IMR-90 (cell line): Measurements from ENCODE around the gene DYRK2. TPM values are rescaled to one million over a fixed set of nuclear protein-coding genes. Genes with fewer than 3 reads are reported as not detected.

Experiments used
- ATAC-seq: fragments of 200-7000 bp; cut with Tn5 transposase; 2 replicates; pipeline ENCODE4 v1.9.1; 2020; ENCODE audit warnings: low read depth, mild to moderate bottlenecking, moderate library complexity
- BruUV-seq: library from RNA; stranded (reverse); fragments of 400-500 nt; replicated peaks from 2 replicates; lab custom pipeline; 2021; lab: Mats Ljungman, UMichigan
- CTCF ChIA-PET: fragments of 300-600 bp; formaldehyde crosslinking; extraction: SDS; loops from one replicate; lab custom pipeline; 2021; ENCODE audit warnings: antibody characterized with exemption; lab: Yijun Ruan, JAX
- POLR2A ChIA-PET: fragments of 300-600 bp; sonication (Branson Sonifier 250); formaldehyde crosslinking; loops from one replicate; lab custom pipeline; 2022; ENCODE audit warnings: antibody characterized with exemption; ENCODE audit not compliant: unreplicated experiment; lab: Charles Lee
- DNase-seq: peaks from one replicate; pipeline ENCODE4 v3.0.0; 2013
- H2AFZ ChIP-seq: replicated peaks from 2 replicates; pipeline ENCODE3; 2013; ENCODE audit warnings: low read length, mild to moderate bottlenecking; ENCODE audit not compliant: poor library complexity
- H2AK5ac ChIP-seq: 2 replicates; pipeline ENCODE4 v1.6.1; 2013; ENCODE audit warnings: low read depth, low read length, inconsistent platforms
- H2AK9ac ChIP-seq: replicated peaks from 2 replicates; pipeline ENCODE3; 2013; ENCODE audit warnings: mild to moderate bottlenecking, low read depth, low read length, moderate library complexity; ENCODE audit not compliant: poor library complexity
- H2BK120ac ChIP-seq: 2 replicates; pipeline ENCODE4 v1.6.1; 2013; ENCODE audit warnings: low read depth, low read length, inconsistent platforms
- H2BK15ac ChIP-seq: 3 replicates; pipeline ENCODE4 v1.6.1; 2013; ENCODE audit warnings: low read depth, low read length, inconsistent platforms
- H2BK20ac ChIP-seq: 2 replicates; pipeline ENCODE4 v1.6.1; 2013; ENCODE audit warnings: low read depth, mild to moderate bottlenecking, inconsistent platforms, low read length, moderate library complexity
- H2BK5ac ChIP-seq: 2 replicates; pipeline ENCODE4 v1.6.1; 2013; ENCODE audit warnings: mild to moderate bottlenecking, low read depth, low read length, inconsistent platforms; ENCODE audit not compliant: poor library complexity, severe bottlenecking
- H3K14ac ChIP-seq: replicated peaks from 2 replicates; pipeline ENCODE4 v1.6.1; 2013; ENCODE audit warnings: low read depth, low read length, inconsistent platforms
- H3K18ac ChIP-seq: 2 replicates; pipeline ENCODE4 v1.6.1; 2013; ENCODE audit warnings: low read depth, low read length, control low read depth
- H3K23ac ChIP-seq: 2 replicates; pipeline ENCODE4 v1.6.1; 2013; ENCODE audit warnings: low read depth, low read length, inconsistent platforms
- H3K27ac ChIP-seq: 2 replicates; pipeline ENCODE4 v1.5.1; 2013; ENCODE audit warnings: mild to moderate bottlenecking, control low read depth, low read length; ENCODE audit not compliant: insufficient read depth
- H3K27me3 ChIP-seq: 2 replicates; pipeline ENCODE4 v1.6.1; 2013; ENCODE audit warnings: low read length; ENCODE audit not compliant: control insufficient read depth, insufficient read depth
- H3K36me3 ChIP-seq: 2 replicates; pipeline ENCODE4 v1.6.1; 2013; ENCODE audit warnings: low read length, mixed read lengths; ENCODE audit not compliant: control insufficient read depth, insufficient read depth
- H3K4ac ChIP-seq: 2 replicates; pipeline ENCODE4 v1.6.1; 2013; ENCODE audit warnings: low read depth, low read length, inconsistent platforms
- H3K4me1 ChIP-seq: 2 replicates; pipeline ENCODE4 v1.6.1; 2013; ENCODE audit warnings: low read length, mixed read lengths; ENCODE audit not compliant: control insufficient read depth, insufficient read depth
- H3K4me2 ChIP-seq: 2 replicates; pipeline ENCODE4 v1.6.1; 2013; ENCODE audit warnings: low read depth, mild to moderate bottlenecking, control low read depth, low read length, moderate library complexity
- H3K4me3 ChIP-seq: 2 replicates; pipeline ENCODE4 v1.5.1; 2013; ENCODE audit warnings: low read depth, mild to moderate bottlenecking, control low read depth, low read length, moderate library complexity; ENCODE audit not compliant: insufficient read depth
- H3K56ac ChIP-seq: 2 replicates; pipeline ENCODE4 v1.6.1; 2013; ENCODE audit warnings: low read length, inconsistent platforms; ENCODE audit not compliant: insufficient read depth; ENCODE audit errors: extremely low read depth
- H3K79me1 ChIP-seq, 2 experiments: 2 replicates each; pipeline ENCODE4 v1.6.1; 2013; ENCODE audit warnings: low read length in 2 of 2, inconsistent platforms in 1 of 2, low read depth in 1 of 2
- H3K9ac ChIP-seq: 2 replicates; pipeline ENCODE4 v1.6.1; 2013; ENCODE audit warnings: low read depth, low read length, control low read depth
- H3K9me1 ChIP-seq: 2 replicates; pipeline ENCODE4 v1.6.1; 2013; ENCODE audit warnings: low read length, inconsistent platforms; ENCODE audit not compliant: insufficient read depth
- H3K9me3 ChIP-seq: 2 replicates; pipeline ENCODE4 v1.6.1; 2013; ENCODE audit warnings: low read length; ENCODE audit not compliant: control insufficient read depth, insufficient read depth
- H4K20me1 ChIP-seq: 2 replicates; pipeline ENCODE4 v1.6.1; 2013; ENCODE audit warnings: low read length, inconsistent platforms; ENCODE audit not compliant: insufficient read depth
- H4K5ac ChIP-seq: 2 replicates; pipeline ENCODE4 v1.6.1; 2013; ENCODE audit warnings: mild to moderate bottlenecking, low read depth, low read length, control low read depth
- H4K8ac ChIP-seq, 2 experiments: 2 replicates each; pipeline ENCODE4 v1.6.1; 2013; ENCODE audit warnings: low read depth in 2 of 2, low read length in 2 of 2, control low read depth in 1 of 2, inconsistent platforms in 1 of 2
- H4K91ac ChIP-seq: 2 replicates; pipeline ENCODE4 v1.6.1; 2013; ENCODE audit warnings: low read depth, low read length, inconsistent platforms; ENCODE audit not compliant: insufficient read depth
- CEBPB ChIP-seq: IDR thresholded peaks from 2 replicates; pipeline ENCODE4 v1.6.1; 2012; ENCODE audit warnings: low read depth, low read length, improper control_type of control experiment
- CHD1 ChIP-seq: IDR thresholded peaks from 2 replicates; pipeline ENCODE4 v1.6.1; 2012; ENCODE audit warnings: low read depth, low read length, improper control_type of control experiment
- CTCF ChIP-seq: conservative IDR thresholded peaks from 2 replicates; pipeline ENCODE4 v1.5.1; 2012; ENCODE audit warnings: mild to moderate bottlenecking, low read depth, low read length, improper control_type of control experiment
- FOS ChIP-seq: fragments of 150-350 bp; IDR thresholded peaks from 2 replicates; pipeline ENCODE4 v1.6.1; 2016; ENCODE audit warnings: low read depth, low read length
- MAZ ChIP-seq: IDR thresholded peaks from 2 replicates; pipeline ENCODE4 v1.6.1; 2012; ENCODE audit warnings: low read depth, mild to moderate bottlenecking, low read length, improper control_type of control experiment, moderate library complexity, borderline replicate concordance
- NFE2L2 ChIP-seq: fragments of 150-350 bp; IDR thresholded peaks from 2 replicates; pipeline ENCODE4 v1.6.1; 2016; ENCODE audit warnings: low read depth, mild to moderate bottlenecking, low read length
- POLR2A ChIP-seq: IDR thresholded peaks from 2 replicates; pipeline ENCODE4 v1.6.1; 2012; ENCODE audit warnings: mild to moderate bottlenecking, low read depth, low read length
- RAD21 ChIP-seq: IDR thresholded peaks from 2 replicates; pipeline ENCODE4 v1.6.1; 2012; ENCODE audit warnings: low read length, improper control_type of control experiment
- RFX5 ChIP-seq: IDR thresholded peaks from 2 replicates; pipeline ENCODE4 v1.8.0; 2012; ENCODE audit warnings: low read depth, mild to moderate bottlenecking, low read length, moderate library complexity
- SMC3 ChIP-seq: fragments of 150-350 bp; IDR thresholded peaks from 2 replicates; pipeline ENCODE4 v1.6.1; 2016; ENCODE audit warnings: low read depth, mild to moderate bottlenecking, antibody characterized with exemption, low read length, moderate library complexity
- USF2 ChIP-seq: fragments of 150-350 bp; IDR thresholded peaks from 2 replicates; pipeline ENCODE4 v1.6.1; 2017; ENCODE audit warnings: mild to moderate bottlenecking, antibody characterized with exemption, low read length, low read depth
- WGBS, 2 experiments: methylation state at CpG; one replicate each; pipeline versions ENCODE4 v1.1.5 to v1.1.7; 2013; ENCODE audit warnings: missing lambda C conversion rate in 2 of 2; ENCODE audit not compliant: insufficient read length in 1 of 2; ENCODE audit errors: extremely low coverage in 2 of 2; 5-methylcytosine and 5-hydroxymethylcytosine counted together
- dilution Hi-C: fragments of 300-500 bp; cut with HindIII; formaldehyde crosslinking; loops from one replicate; pipeline ENCODE4 v1.14.3; 2018; ENCODE audit warnings: low sequenced_read_pairs; ENCODE audit not compliant: unreplicated experiment
- in situ Hi-C: fragments of 300-500 bp; cut with MboI; formaldehyde crosslinking; loops from 3 replicates; pipeline ENCODE4 v1.14.3; 2019; ENCODE audit warnings: low sequenced_read_pairs, inconsistent platforms, mixed read lengths
- intact Hi-C: fragments of 100-400 bp; cut with micrococcal nuclease; formaldehyde crosslinking; loops from 2 replicates; pipeline ENCODE4 v1.10.0; 2022
- polyA plus RNA-seq, 3 experiments: library from polyadenylated mRNA; depleted of rRNA; stranded (reverse); fragments of >200 nt; gene quantifications; 2 replicates each; pipeline ENCODE4 v1.2.3, GENCODE V29; 2012; ENCODE audit warnings: low replicate concordance in 1 of 3
- total RNA-seq: library from RNA; depleted of rRNA; stranded (reverse); fragments of >200 nt; gene quantifications from 2 replicates; pipeline ENCODE4 v1.2.3, GENCODE V29; 2012

DYRK2 gene
- total and polyA plus RNA-seq, 2 of the 4 experiments (the other 2 are of a cell fraction) = 16.3 to 23.1 TPM

GRCh38 chr12:67638694-67639093 lies 9.9 kb upstream of the DYRK2 start:
- ATAC-seq (no peak), DNase-seq (no peak)
- H4K5ac ChIP-seq = no peak overlapping the region
- no peaks in the 10 kb centered on the region for H3K36me3 ChIP-seq
- no peak overlapping the region for H2AK9ac ChIP-seq
- WGBS, 2 experiments = no CpG with 5 or more reads among the region's 1 CpG
- H2BK120ac ChIP-seq = no peak overlapping the region
- H3K4me2 ChIP-seq = no peak overlapping the region
- H3K4me3 ChIP-seq = no peak overlapping the region
- no TSS peak for BruUV-seq
- no peak overlapping the region for H3K18ac ChIP-seq
- H3K79me1 ChIP-seq = no peaks in the 10 kb centered on the region
- ChIA-PET POLR2A (no interaction called here), CTCF (no interaction called here)
- H3K23ac ChIP-seq = no peak overlapping the region
- no peak overlapping the region for H2BK15ac ChIP-seq
- no peak overlapping the region for H4K91ac ChIP-seq
- H3K9me1 ChIP-seq = no peaks in the 10 kb centered on the region
- no peak overlapping the region for H2AK5ac ChIP-seq
- no peak overlapping the region for H3K9ac ChIP-seq
- H3K9me3 ChIP-seq = no peaks in the 10 kb centered on the region
- intact Hi-C loops = no loop called here
- peaks cover 14% of the 10 kb centered on the region for H3K27me3 ChIP-seq
- no peak for TF ChIP-seq NFE2L2
- no peak for TF ChIP-seq USF2
- no peak for TF ChIP-seq CHD1
- TF ChIP-seq MAZ = no peak
- TF ChIP-seq RAD21 = no peak
- TF ChIP-seq CEBPB = no peak
- no peak for TF ChIP-seq CTCF
- no peak for TF ChIP-seq RFX5
- no peak for TF ChIP-seq SMC3
- no peak for TF ChIP-seq POLR2A
- TF ChIP-seq FOS = no peak
- dilution Hi-C loops = no loop called here
- no peak overlapping the region for H3K27ac ChIP-seq
- H3K4ac ChIP-seq = no peak overlapping the region
- H2BK20ac ChIP-seq = no peak overlapping the region
- in situ Hi-C loops = no loop called here
- no peak overlapping the region for H3K14ac ChIP-seq
- H2AFZ ChIP-seq = no peak overlapping the region
- H2BK5ac ChIP-seq = no peak overlapping the region
- H4K8ac ChIP-seq = no peak overlapping the region
- H4K20me1 ChIP-seq = no peaks in the 10 kb centered on the region
- no peaks in the 10 kb centered on the region for H3K4me1 ChIP-seq
- no peak overlapping the region for H3K56ac ChIP-seq
